Measurements from ENCODE around the gene KLF17.

Gene KLF17

GRCh38 chr1:44101328-44101727 is 17.3 kb upstream of the KLF17 start:
- H4K91ac ChIP-seq (ENCODE audit: low read depth, low read length) = no peak overlapping the region
- DNase-seq = peak in 1 of 2 donors; percentile 7
- no peak overlapping the region for H2BK5ac ChIP-seq (ENCODE audit: low read depth, low read length, poor library complexity)
- H3K4me1 ChIP-seq (ENCODE audit: control insufficient read depth in 1 of 2, insufficient read depth in 2 of 2, low read length in 2 of 2) = no peaks in the 10 kb centered on the region
- H3K79me1 ChIP-seq (ENCODE audit: low read length) = no peaks in the 10 kb centered on the region
- no peak overlapping the region for H2AK5ac ChIP-seq (ENCODE audit: low read length)
- no peak overlapping the region for H3K4me2 ChIP-seq (ENCODE audit: low read length)
- no peak overlapping the region for H3K4me3 ChIP-seq (ENCODE audit: low read depth, low read length)
- no peaks in the 10 kb centered on the region for H3K79me2 ChIP-seq (ENCODE audit: control insufficient read depth, insufficient read depth, low read length, poor library complexity)
- H2AFZ ChIP-seq (ENCODE audit: insufficient read depth, low read length, poor library complexity) = no peak overlapping the region
- H3K36me3 ChIP-seq (ENCODE audit: control insufficient read depth in 1 of 2, insufficient read depth in 2 of 2, low read length in 2 of 2) = no peaks in the 10 kb centered on the region
- no peak overlapping the region for H3K9ac ChIP-seq (ENCODE audit: low read length)
- peaks cover 2% of the 10 kb centered on the region for H3K9me3 ChIP-seq (ENCODE audit: insufficient read depth, low read depth, low read length)
- no peaks in the 10 kb centered on the region for H3K27me3 ChIP-seq (ENCODE audit: insufficient read depth, low read length)
- no CpG with 5 or more reads among the region's 7 CpGs for WGBS (ENCODE audit: extremely low coverage, insufficient coverage, insufficient read length)
- no peak overlapping the region for H2BK120ac ChIP-seq (ENCODE audit: insufficient read depth, low read length, poor library complexity)
- no peak overlapping the region for H3K23ac ChIP-seq (ENCODE audit: low read length)
- H3K18ac ChIP-seq (ENCODE audit: low read length) = no peak overlapping the region
- no peak overlapping the region for H4K8ac ChIP-seq (ENCODE audit: low read depth, low read length)
- H3K4ac ChIP-seq (ENCODE audit: low read depth, low read length) = no peak overlapping the region
- no peak overlapping the region for H3K14ac ChIP-seq (ENCODE audit: low read length)
- H4K12ac ChIP-seq (ENCODE audit: low read depth, low read length) = no peak overlapping the region
- H3K27ac ChIP-seq (ENCODE audit: low read depth, low read length) = no peak overlapping the region
- no peak overlapping the region for H2BK12ac ChIP-seq (ENCODE audit: low read length)

DNA sequence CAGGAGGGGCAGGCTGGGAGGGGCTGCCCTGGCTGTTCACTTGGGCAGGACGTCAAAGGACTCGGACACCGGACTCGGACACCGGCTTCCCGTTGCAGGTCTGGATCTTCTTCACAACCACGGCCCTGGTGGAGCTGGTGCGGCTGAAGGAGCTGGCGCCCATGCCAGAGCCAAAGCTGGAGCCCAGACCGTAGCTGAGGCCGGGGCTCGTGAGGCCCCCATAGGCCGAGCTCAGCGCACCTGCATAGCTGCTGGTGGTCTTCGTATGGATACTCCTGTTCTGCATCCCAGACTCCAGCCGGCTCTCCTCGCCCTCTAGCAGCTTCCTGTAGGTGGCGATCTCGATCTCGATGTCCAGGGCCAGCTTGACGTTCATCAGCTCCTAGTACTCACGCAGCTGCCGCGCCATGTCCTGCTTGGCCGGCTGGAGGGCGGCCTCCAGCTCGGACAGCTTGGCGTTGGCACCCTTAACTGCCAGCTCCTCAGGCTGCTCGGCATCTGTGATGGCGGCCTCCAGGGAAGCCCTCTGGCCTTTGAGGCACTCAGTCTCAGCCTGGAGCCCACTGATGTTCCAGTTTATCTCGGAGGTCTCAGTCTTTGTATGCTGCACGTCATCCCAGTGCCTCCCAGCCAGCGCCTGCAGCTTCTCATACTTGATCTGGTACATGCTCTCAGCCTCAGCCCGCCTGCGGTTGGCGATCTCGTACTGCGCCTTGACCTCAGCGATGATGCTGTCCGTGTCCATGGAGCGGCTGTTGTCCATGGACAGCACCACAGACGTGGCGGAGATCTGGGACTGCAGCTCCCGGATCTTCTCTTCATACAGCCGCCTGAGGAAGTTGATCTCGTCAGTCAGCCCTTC is 15.1 kb upstream of the KLF17 start:
- DNase-seq = peak; percentile 40 to 55
- Histone ChIP-seq H3K27me3 (ENCODE audit: insufficient read depth, low read length) (no peaks in the 10 kb centered on the region), H3K36me3 (ENCODE audit: control insufficient read depth in 1 of 2, insufficient read depth in 2 of 2, low read length in 2 of 2) (no peaks in the 10 kb centered on the region), H3K79me1 (ENCODE audit: low read length) (no peaks in the 10 kb centered on the region), H3K9me3 (ENCODE audit: insufficient read depth, low read depth, low read length) (no peaks in the 10 kb centered on the region), H3K4me1 (ENCODE audit: control insufficient read depth in 1 of 2, insufficient read depth in 2 of 2, low read length in 2 of 2) (no peaks in the 10 kb centered on the region), H3K14ac (ENCODE audit: low read length) (no peak overlapping the region), H3K4ac (ENCODE audit: low read depth, low read length) (no peak overlapping the region), H4K91ac (ENCODE audit: low read depth, low read length) (no peak overlapping the region), H2AK5ac (ENCODE audit: low read length) (no peak overlapping the region), H2AFZ (ENCODE audit: insufficient read depth, low read length, poor library complexity) (no peak overlapping the region), H3K27ac (ENCODE audit: low read depth, low read length) (no peak overlapping the region), H3K9ac (ENCODE audit: low read length) (no peak overlapping the region), H3K18ac (ENCODE audit: low read length) (no peak overlapping the region), H3K79me2 (ENCODE audit: control insufficient read depth, insufficient read depth, low read length, poor library complexity) (no peaks in the 10 kb centered on the region), H4K8ac (ENCODE audit: low read depth, low read length) (no peak overlapping the region), H3K4me3 (ENCODE audit: low read depth, low read length) (no peak overlapping the region), H3K23ac (ENCODE audit: low read length) (no peak overlapping the region), H2BK5ac (ENCODE audit: low read depth, low read length, poor library complexity) (no peak overlapping the region), H4K12ac (ENCODE audit: low read depth, low read length) (no peak overlapping the region), H2BK120ac (ENCODE audit: insufficient read depth, low read length, poor library complexity) (no peak overlapping the region), H2BK12ac (ENCODE audit: low read length) (no peak overlapping the region), H3K4me2 (ENCODE audit: low read length) (no peak overlapping the region)
- WGBS (ENCODE audit: extremely low coverage, insufficient coverage, insufficient read length) = no CpG with 5 or more reads among the region's 46 CpGs

- Histone ChIP-seq H3K14ac (ENCODE audit: low read length) (no peak overlapping the region), H2BK5ac (ENCODE audit: low read depth, low read length, poor library complexity) (no peak overlapping the region), H3K9ac (ENCODE audit: low read length) (no peak overlapping the region), H3K9me3 (ENCODE audit: insufficient read depth, low read depth, low read length) (no peaks in the 10 kb centered on the region), H3K36me3 (ENCODE audit: control insufficient read depth in 1 of 2, insufficient read depth in 2 of 2, low read length in 2 of 2) (no peaks in the 10 kb centered on the region), H2BK120ac (ENCODE audit: insufficient read depth, low read length, poor library complexity) (no peak overlapping the region), H3K27ac (ENCODE audit: low read depth, low read length) (no peak overlapping the region), H2AK5ac (ENCODE audit: low read length) (no peak overlapping the region), H3K18ac (ENCODE audit: low read length) (no peak overlapping the region), H3K23ac (ENCODE audit: low read length) (no peak overlapping the region), H3K79me1 (ENCODE audit: low read length) (no peaks in the 10 kb centered on the region), H4K12ac (ENCODE audit: low read depth, low read length) (no peak overlapping the region), H2BK12ac (ENCODE audit: low read length) (no peak overlapping the region), H3K79me2 (ENCODE audit: control insufficient read depth, insufficient read depth, low read length, poor library complexity) (no peaks in the 10 kb centered on the region), H3K27me3 (ENCODE audit: insufficient read depth, low read length) (no peaks in the 10 kb centered on the region), H3K4ac (ENCODE audit: low read depth, low read length) (no peak overlapping the region), H3K4me2 (ENCODE audit: low read length) (no peak overlapping the region), H2AFZ (ENCODE audit: insufficient read depth, low read length, poor library complexity) (no peak overlapping the region), H4K8ac (ENCODE audit: low read depth, low read length) (no peak overlapping the region), H3K4me1 (ENCODE audit: control insufficient read depth in 1 of 2, insufficient read depth in 2 of 2, low read length in 2 of 2) (no peaks in the 10 kb centered on the region), H4K91ac (ENCODE audit: low read depth, low read length) (no peak overlapping the region), H3K4me3 (ENCODE audit: low read depth, low read length) (no peak overlapping the region)
- WGBS (ENCODE audit: extremely low coverage, insufficient coverage, insufficient read length) = no CpG with 5 or more reads among the region's 3 CpGs
- DNase-seq = no peak
Measured at GRCh38 chr1:44105810-44106209, 12.8 kb upstream of the KLF17 start.

- Histone ChIP-seq H4K91ac (ENCODE audit: low read depth, low read length) (no peak overlapping the region), H3K4me1 (ENCODE audit: control insufficient read depth in 1 of 2, insufficient read depth in 2 of 2, low read length in 2 of 2) (no peaks in the 10 kb centered on the region), H3K36me3 (ENCODE audit: control insufficient read depth in 1 of 2, insufficient read depth in 2 of 2, low read length in 2 of 2) (no peaks in the 10 kb centered on the region), H4K8ac (ENCODE audit: low read depth, low read length) (no peak overlapping the region), H3K4me3 (ENCODE audit: low read depth, low read length) (no peak overlapping the region), H2BK12ac (ENCODE audit: low read length) (no peak overlapping the region), H3K23ac (ENCODE audit: low read length) (no peak overlapping the region), H3K4ac (ENCODE audit: low read depth, low read length) (no peak overlapping the region), H3K14ac (ENCODE audit: low read length) (no peak overlapping the region), H2AK5ac (ENCODE audit: low read length) (no peak overlapping the region), H4K12ac (ENCODE audit: low read depth, low read length) (no peak overlapping the region), H3K27ac (ENCODE audit: low read depth, low read length) (no peak overlapping the region), H3K4me2 (ENCODE audit: low read length) (no peak overlapping the region), H3K79me1 (ENCODE audit: low read length) (no peaks in the 10 kb centered on the region), H3K18ac (ENCODE audit: low read length) (no peak overlapping the region), H2AFZ (ENCODE audit: insufficient read depth, low read length, poor library complexity) (no peak overlapping the region), H3K9ac (ENCODE audit: low read length) (no peak overlapping the region), H2BK5ac (ENCODE audit: low read depth, low read length, poor library complexity) (no peak overlapping the region), H3K27me3 (ENCODE audit: insufficient read depth, low read length) (no peaks in the 10 kb centered on the region), H3K79me2 (ENCODE audit: control insufficient read depth, insufficient read depth, low read length, poor library complexity) (no peaks in the 10 kb centered on the region), H2BK120ac (ENCODE audit: insufficient read depth, low read length, poor library complexity) (no peak overlapping the region), H3K9me3 (ENCODE audit: insufficient read depth, low read depth, low read length) (no peaks in the 10 kb centered on the region)
- WGBS (ENCODE audit: extremely low coverage, insufficient coverage, insufficient read length) = no CpG with 5 or more reads among the region's 1 CpG
- DNase-seq = no peak
Measured at GRCh38 chr1:44108241-44108640, 10.4 kb upstream of the KLF17 start.

All from trophoblast cell (in vitro differentiated cells and primary cell).